Neural crest cell (in vitro differentiated cells): ENCODE results near the gene MPPED2. TPM values are rescaled to one million over a fixed set of nuclear protein-coding genes. Genes with fewer than 3 reads are reported as not detected.

Source experiments
- DNase-seq: peaks from one replicate; pipeline ENCODE4 v3.0.0; 2021; ENCODE audit warnings: low read depth, mixed read lengths, low spot score
- H3K27ac Mint-ChIP-seq: one replicate; pipeline ENCODE4 v1.8.0; 2021; ENCODE audit warnings: mild to moderate bottlenecking, mixed read lengths; ENCODE audit not compliant: unreplicated experiment
- H3K27me3 Mint-ChIP-seq: 2 replicates; pipeline ENCODE4 v1.8.0; 2021; ENCODE audit warnings: low read depth, mild to moderate bottlenecking, mixed read lengths
- H3K36me3 Mint-ChIP-seq: 2 replicates; pipeline ENCODE4 v1.8.0; 2021; ENCODE audit warnings: low read depth, mild to moderate bottlenecking, mixed read lengths
- H3K4me1 Mint-ChIP-seq: 2 replicates; pipeline ENCODE4 v1.8.0; 2021; ENCODE audit warnings: mixed read lengths
- H3K4me3 Mint-ChIP-seq: one replicate; pipeline ENCODE4 v1.8.0; 2021; ENCODE audit warnings: mild to moderate bottlenecking, mixed read lengths
- H3K9me3 Mint-ChIP-seq: 2 replicates; pipeline ENCODE4 v1.8.0; 2021; ENCODE audit warnings: mixed read lengths
- CTCF ChIP-seq: fragments of 200-600 bp; sonication (generic); conservative IDR thresholded peaks from 2 replicates; pipeline ENCODE4 v1.5.0; 2021; ENCODE audit warnings: antibody characterized with exemption, mild to moderate bottlenecking
- total RNA-seq: library from RNA; stranded (reverse); gene quantifications from 2 replicates; pipeline ENCODE4 v1.2.1, GENCODE V29; 2021

The MPPED2 gene
- total RNA-seq, 1 donor from 2014 or later = 3.1 TPM

GRCh38 chr11:30422447-30423278, 163.5 kb downstream of the MPPED2 start:
- no peak overlapping the region for H3K4me3 Mint-ChIP-seq
- no peaks in the 10 kb centered on the region for H3K27me3 Mint-ChIP-seq
- no peak overlapping the region for H3K27ac Mint-ChIP-seq
- peaks cover 33% of the 10 kb centered on the region for H3K4me1 Mint-ChIP-seq
- DNase-seq = no peak
- no peaks in the 10 kb centered on the region for H3K9me3 Mint-ChIP-seq
- TF ChIP-seq CTCF = no peak
- H3K36me3 Mint-ChIP-seq = no peaks in the 10 kb centered on the region

DNA sequence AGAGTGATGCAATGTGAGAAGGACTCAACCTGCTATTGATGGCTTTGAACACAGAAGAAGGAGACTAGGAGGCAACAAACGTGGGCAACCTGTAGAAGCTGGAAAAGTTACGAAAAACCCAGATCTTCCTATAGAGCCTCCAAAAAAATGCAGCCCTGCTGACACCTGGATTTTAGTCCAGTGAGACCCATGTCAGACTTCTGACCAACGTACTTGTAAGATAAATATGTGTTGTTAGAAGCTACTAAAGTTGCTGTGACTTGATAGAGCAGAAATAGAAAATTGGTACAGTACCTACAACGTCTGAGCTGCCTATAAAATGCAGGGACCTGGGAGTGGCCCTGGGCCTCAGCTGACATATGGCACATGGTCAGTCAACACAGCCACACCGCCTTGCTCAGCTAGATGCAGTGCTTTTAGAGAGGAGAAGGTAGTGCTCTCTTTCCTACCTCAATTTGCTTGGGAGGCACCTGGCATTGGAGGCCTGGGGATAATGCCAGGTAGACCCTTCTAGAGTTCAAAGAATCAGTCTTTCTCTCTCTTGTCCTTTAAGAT, 165.8 kb downstream of the MPPED2 start:
- no peaks in the 10 kb centered on the region for H3K36me3 Mint-ChIP-seq
- no peaks in the 10 kb centered on the region for H3K9me3 Mint-ChIP-seq
- H3K27me3 Mint-ChIP-seq = no peaks in the 10 kb centered on the region
- no peak for TF ChIP-seq CTCF
- H3K4me1 Mint-ChIP-seq = peaks cover 33% of the 10 kb centered on the region
- no peak for DNase-seq
- no peak overlapping the region for H3K27ac Mint-ChIP-seq
- no peak overlapping the region for H3K4me3 Mint-ChIP-seq

DNA sequence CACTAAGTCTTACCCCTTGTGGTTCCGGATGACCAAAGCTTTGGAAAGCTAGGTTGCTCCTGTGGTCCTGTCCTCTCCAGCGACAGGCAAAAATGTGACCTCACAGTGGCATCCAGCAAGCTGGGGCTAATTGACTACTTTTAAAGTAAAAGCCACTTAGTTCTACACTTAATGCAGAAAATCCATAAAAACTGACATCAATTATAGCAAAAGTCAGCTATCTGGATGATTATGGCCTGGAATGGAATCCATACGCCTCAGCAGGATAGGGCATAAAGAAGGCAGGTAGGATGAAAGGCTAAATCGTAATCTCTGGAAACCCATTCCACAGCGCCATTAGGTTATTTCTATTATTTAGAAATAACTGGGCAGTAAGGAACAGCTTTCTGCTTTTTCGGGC, 171.3 kb downstream of the MPPED2 start:
- Mint-ChIP-seq H3K27me3 (no peaks in the 10 kb centered on the region), H3K4me3 (no peak overlapping the region), H3K9me3 (no peaks in the 10 kb centered on the region), H3K36me3 (no peaks in the 10 kb centered on the region), H3K27ac (no peak overlapping the region), H3K4me1 (peaks cover 22% of the 10 kb centered on the region)
- no peak for TF ChIP-seq CTCF
- no peak for DNase-seq

DNA sequence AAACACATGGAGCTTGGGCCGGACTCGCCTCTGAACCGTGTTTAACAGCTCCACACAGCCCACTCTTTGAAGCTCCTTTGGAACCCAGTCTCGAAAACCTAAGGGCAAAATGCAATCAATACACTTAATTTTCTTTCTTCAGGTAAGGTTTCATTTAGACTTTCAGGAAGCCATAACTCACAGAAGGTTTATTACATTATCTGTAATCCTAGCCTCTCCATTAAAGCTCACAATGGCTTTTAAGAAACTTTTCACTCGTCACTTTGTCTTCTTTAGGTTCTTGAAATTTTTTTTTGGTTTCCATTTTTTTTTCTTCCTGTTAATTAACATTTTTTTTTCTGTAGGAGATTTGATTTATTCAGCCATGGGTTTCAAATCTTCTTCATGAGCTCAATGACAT, 171.9 kb downstream of the MPPED2 start:
- H3K27me3 Mint-ChIP-seq = no peaks in the 10 kb centered on the region
- no peak overlapping the region for H3K27ac Mint-ChIP-seq
- no peak for TF ChIP-seq CTCF
- peaks cover 22% of the 10 kb centered on the region for H3K4me1 Mint-ChIP-seq
- no peaks in the 10 kb centered on the region for H3K36me3 Mint-ChIP-seq
- no peak overlapping the region for H3K4me3 Mint-ChIP-seq
- no peak for DNase-seq
- no peaks in the 10 kb centered on the region for H3K9me3 Mint-ChIP-seq

GRCh38 chr11:30412509-30412908, 173.6 kb downstream of the MPPED2 start:
- Mint-ChIP-seq H3K4me1 (peaks cover 26% of the 10 kb centered on the region), H3K4me3 (no peak overlapping the region), H3K36me3 (no peaks in the 10 kb centered on the region), H3K27ac (no peak overlapping the region), H3K9me3 (no peaks in the 10 kb centered on the region), H3K27me3 (no peaks in the 10 kb centered on the region)
- no peak for TF ChIP-seq CTCF
- DNase-seq = no peak
